HepG2 (cell line): ENCODE measurements around the gene GRIK4. TPM values are rescaled to one million over a fixed set of nuclear protein-coding genes. Genes with fewer than 3 reads are reported as not detected.

Experiments used
- ATAC-seq: fragments of 200-7000 bp; cut with Tn5 transposase; 3 replicates; pipeline ENCODE4 v1.9.1; 2020; ENCODE audit warnings: mild to moderate bottlenecking, moderate library complexity
- BruUV-seq: library from RNA; stranded (reverse); fragments of 400-500 nt; replicated peaks from 2 replicates; lab custom pipeline; 2021; lab: Mats Ljungman, UMichigan
- CTCF ChIA-PET: fragments of 300-600 bp; formaldehyde crosslinking; extraction: SDS; loops from one replicate; lab custom pipeline; 2021; ENCODE audit warnings: low total read pairs, inconsistent platforms, low intra/inter-chr PET ratio; lab: Yijun Ruan, JAX
- POLR2A ChIA-PET: fragments of 350-600 bp; sonication (Branson Sonifier 250); formaldehyde crosslinking; loops from one replicate; lab custom pipeline; 2020; ENCODE audit warnings: antibody characterized with exemption, inconsistent platforms; lab: Yijun Ruan, JAX
- DNase-seq: peaks from one replicate; pipeline ENCODE4 v3.0.0-alpha.2; 2015; ENCODE audit warnings: low spot score
- FAIRE-seq: peaks from 3 replicates; lab custom pipeline; 2011; peaks lifted over from hg19 to GRCh38; lab: Jason Lieb, UNC
- H2AFZ ChIP-seq: one replicate; pipeline ENCODE4 v1.6.1; 2011; ENCODE audit warnings: low read length, inconsistent platforms
- H3K27ac ChIP-seq: fragments of 300-600 bp; 3 replicates; pipeline ENCODE4 v1.8.0; 2011; ENCODE audit warnings: mixed run types, mild to moderate bottlenecking, mixed read lengths, low read length, inconsistent platforms; ENCODE audit not compliant: insufficient read depth; ENCODE audit errors: extremely low read length
- H3K27me3 ChIP-seq, 2 experiments: fragments of 200-600 bp in 1 of 2; 2 replicates in 1 of 2; 3 replicates in 1 of 2; pipeline versions ENCODE4 v1.6.0 to v1.8.0; 2011; ENCODE audit warnings: low read length in 2 of 2, mild to moderate bottlenecking in 2 of 2, moderate library complexity in 2 of 2, inconsistent platforms in 1 of 2; ENCODE audit not compliant: insufficient read depth in 2 of 2, control insufficient read depth in 1 of 2
- H3K36me3 ChIP-seq, 2 experiments: fragments of 200-600 bp in 1 of 2; replicated peaks in 1 of 2; 2 replicates in 1 of 2; 3 replicates in 1 of 2; pipeline versions ENCODE4 v1.5.1 to v1.8.0; 2011; ENCODE audit warnings: low read length in 2 of 2, inconsistent platforms in 1 of 2; ENCODE audit not compliant: insufficient read depth in 2 of 2, control insufficient read depth in 1 of 2
- H3K4me1 ChIP-seq: 2 replicates; pipeline ENCODE4 v1.5.1; 2012; ENCODE audit warnings: low read length, inconsistent platforms; ENCODE audit not compliant: insufficient read depth
- H3K4me2 ChIP-seq: 2 replicates; pipeline ENCODE4 v1.6.0; 2011; ENCODE audit warnings: low read depth, low read length, inconsistent platforms
- H3K4me3 ChIP-seq, 3 experiments: fragments of 200-600 bp in 1 of 3; sonication (generic), shearing (Covaris generic) in 1 of 3; replicated peaks in 1 of 3; 2 replicates each; pipeline ENCODE4 v1.5.1; 2011 to 2016; ENCODE audit warnings: low read length in 3 of 3, inconsistent platforms in 2 of 3, low read depth in 2 of 3, mild to moderate bottlenecking in 2 of 3, control low read depth in 1 of 3, mixed read lengths in 1 of 3; ENCODE audit not compliant: insufficient read depth in 1 of 3
- H3K79me2 ChIP-seq: one replicate; pipeline ENCODE4 v1.6.1; 2011; ENCODE audit warnings: low read length, inconsistent platforms; ENCODE audit not compliant: insufficient read depth
- H3K9ac ChIP-seq: 2 replicates; pipeline ENCODE4 v1.6.0; 2011; ENCODE audit warnings: mild to moderate bottlenecking, low read depth, low read length, inconsistent platforms; ENCODE audit not compliant: insufficient read depth
- H3K9me3 ChIP-seq: 2 replicates; pipeline ENCODE4 v1.5.1; 2012; ENCODE audit warnings: mild to moderate bottlenecking, low read length
- H4K20me1 ChIP-seq: 2 replicates; pipeline ENCODE4 v1.6.0; 2011; ENCODE audit warnings: inconsistent platforms, mild to moderate bottlenecking, low read length, moderate library complexity; ENCODE audit not compliant: insufficient read depth
- BCL6 ChIP-seq: IDR thresholded peaks from 2 replicates; pipeline ENCODE4 v1.6.1; 2016; ENCODE audit warnings: missing genetic modification reagents, missing compliant biosample characterization
- DNMT1 ChIP-seq: sonication (generic); formaldehyde crosslinking; IDR thresholded peaks from 2 replicates; pipeline ENCODE4 v1.5.1; 2020; ENCODE audit warnings: mild to moderate bottlenecking, missing genetic modification reagents
- MAFF ChIP-seq: IDR thresholded peaks from 2 replicates; pipeline ENCODE4 v1.6.1; 2011; ENCODE audit warnings: low read depth, low read length, improper control_type of control experiment
- MAFK ChIP-seq, 2 experiments: IDR thresholded peaks in 1 of 2; conservative IDR thresholded peaks in 1 of 2; 2 replicates each; pipeline ENCODE4 v1.6.1; 2011; ENCODE audit warnings: improper control_type of control experiment in 2 of 2, low read length in 2 of 2
- MATR3 ChIP-seq: sonication (generic); formaldehyde crosslinking; IDR thresholded peaks from 2 replicates; pipeline ENCODE4 v1.4.0; 2020; ENCODE audit warnings: missing genetic modification reagents
- NR2F2 ChIP-seq: IDR thresholded peaks from 2 replicates; pipeline ENCODE4 v1.6.1; 2012; ENCODE audit warnings: low read depth, inconsistent platforms, borderline replicate concordance
- STAG1 ChIP-seq: sonication (generic); formaldehyde crosslinking; IDR thresholded peaks from 2 replicates; pipeline ENCODE4 v1.4.0; 2020; ENCODE audit warnings: missing genetic modification reagents
- WGBS: methylation state at CpG from one replicate; pipeline ENCODE4 v1.1.6; 2017; ENCODE audit warnings: low lambda C conversion rate; 5-methylcytosine and 5-hydroxymethylcytosine counted together
- in situ Hi-C: cut with HindIII; loops from 2 replicates; pipeline ENCODE4 v1.10.0; 2017; ENCODE audit warnings: low pct_unique_long_range_greater_than_20kb; ENCODE audit not compliant: extremely low pct_ligation_motif_present
- intact Hi-C: fragments of 100-400 bp; cut with micrococcal nuclease; formaldehyde crosslinking; loops from one replicate; pipeline ENCODE4 v1.10.0; 2022; ENCODE audit not compliant: unreplicated experiment
- polyA plus RNA-seq, 8 experiments: library from polyadenylated mRNA; depleted of rRNA in 3 of 8; stranded (reverse) in 7 of 8; unstranded in 1 of 8; fragments of >200 nt; fragmentation: Illumina TruSeq in 4 of 8; extraction: Trizol in 4 of 8; gene quantifications; 2 replicates each; pipeline versions ENCODE4 v1.2.1 to v1.2.3, GENCODE V29; 2011 to 2016; ENCODE audit warnings: low read depth in 4 of 8, missing spikeins in 1 of 8, mixed read lengths in 1 of 8; ENCODE audit not compliant: insufficient read depth in 1 of 8
- total RNA-seq, 5 experiments: library from RNA; depleted of rRNA; stranded (reverse); fragments of >200 nt; fragmentation: Illumina TruSeq; extraction: Trizol; gene quantifications; 2 replicates each; pipeline ENCODE4 v1.2.3, GENCODE V29; 2016; ENCODE audit warnings: low read depth in 1 of 5
- TF ChIP-seq, protein P1 (sequence below): sonication (generic); formaldehyde crosslinking; IDR thresholded peaks from 2 replicates; pipeline ENCODE4 v1.5.0; 2020; ENCODE audit warnings: mild to moderate bottlenecking, missing genetic modification reagents, moderate library complexity
- TF ChIP-seq, protein P2 (sequence below): IDR thresholded peaks from 2 replicates; pipeline ENCODE4 v1.6.1; 2012; ENCODE audit warnings: low read depth, low read length, improper control_type of control experiment
- TF ChIP-seq, protein P3 (sequence below): sonication (generic); formaldehyde crosslinking; IDR thresholded peaks from 2 replicates; pipeline ENCODE4 v1.4.0; 2020; ENCODE audit warnings: missing genetic modification reagents

Gene GRIK4
- total and polyA plus RNA-seq, 2 of the 13 experiments (the other 11 are each of a cell fraction or from before 2014, with no cell fraction given), result 0.04 to 0.07 TPM

DNA sequence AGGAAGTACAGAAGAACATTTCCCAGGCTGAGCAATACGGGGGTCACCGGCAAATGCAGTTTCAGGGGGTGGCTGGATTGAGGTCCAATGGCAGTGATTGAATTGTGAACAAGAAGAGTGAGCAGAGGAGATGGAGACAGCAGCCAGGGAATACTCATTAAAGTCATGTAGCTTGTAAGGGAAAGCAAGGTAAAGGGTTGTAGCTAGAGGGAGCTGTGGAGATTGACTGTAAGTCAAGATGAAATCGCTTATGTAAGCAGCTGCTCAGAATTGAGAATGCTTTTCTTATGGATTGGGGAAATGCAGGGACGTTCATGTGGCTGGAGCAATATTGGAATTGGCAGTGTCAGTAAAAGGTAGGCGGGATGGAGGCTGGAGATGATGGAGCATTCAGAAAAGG lies 401.0 kb downstream of the GRIK4 start:
- Histone ChIP-seq H3K27ac (no peak overlapping the region), H4K20me1 (no peaks in the 10 kb centered on the region), H3K4me3 (no peak overlapping the region)
- ATAC-seq, result peak; percentile 56; the same call in 2 of the 3 replicates
- DNase-seq, result peak; percentile 36
- TF ChIP-seq MAFK (conservative IDR thresholded peaks at IDR 0.05 in 1 of 2, IDR thresholded peaks at IDR 0.05 in 1 of 2; ENCODE audit: low read length in 2 of 2) (peak; percentile 21 to 40; a peak in 1 of 4 replicates), STAG1 (CRISPR knock-in tag) (peak; percentile 24), MAFF (peak; percentile 33; the same call in 1 of the 2 replicates), BCL6 (CRISPR knock-in tag) (no peak), NR2F2 (no peak), MATR3 (no peak)
- TF ChIP-seq, protein P1, sequence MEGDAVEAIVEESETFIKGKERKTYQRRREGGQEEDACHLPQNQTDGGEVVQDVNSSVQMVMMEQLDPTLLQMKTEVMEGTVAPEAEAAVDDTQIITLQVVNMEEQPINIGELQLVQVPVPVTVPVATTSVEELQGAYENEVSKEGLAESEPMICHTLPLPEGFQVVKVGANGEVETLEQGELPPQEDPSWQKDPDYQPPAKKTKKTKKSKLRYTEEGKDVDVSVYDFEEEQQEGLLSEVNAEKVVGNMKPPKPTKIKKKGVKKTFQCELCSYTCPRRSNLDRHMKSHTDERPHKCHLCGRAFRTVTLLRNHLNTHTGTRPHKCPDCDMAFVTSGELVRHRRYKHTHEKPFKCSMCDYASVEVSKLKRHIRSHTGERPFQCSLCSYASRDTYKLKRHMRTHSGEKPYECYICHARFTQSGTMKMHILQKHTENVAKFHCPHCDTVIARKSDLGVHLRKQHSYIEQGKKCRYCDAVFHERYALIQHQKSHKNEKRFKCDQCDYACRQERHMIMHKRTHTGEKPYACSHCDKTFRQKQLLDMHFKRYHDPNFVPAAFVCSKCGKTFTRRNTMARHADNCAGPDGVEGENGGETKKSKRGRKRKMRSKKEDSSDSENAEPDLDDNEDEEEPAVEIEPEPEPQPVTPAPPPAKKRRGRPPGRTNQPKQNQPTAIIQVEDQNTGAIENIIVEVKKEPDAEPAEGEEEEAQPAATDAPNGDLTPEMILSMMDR (CRISPR knock-in tag), result peak; percentile 54
- TF ChIP-seq, all 625 proteins: peak for 4
- no peaks in the 10 kb centered on the region for H3K9me3 ChIP-seq
- H2AFZ ChIP-seq, result no peak overlapping the region
- H3K79me2 ChIP-seq, result no peaks in the 10 kb centered on the region
- peaks cover 23% of the 10 kb centered on the region for H3K4me1 ChIP-seq
- ChIA-PET POLR2A (no interaction called here), CTCF (interaction anchor here (1.1 kb wide), 1 partner anchor 282 kb away, joined by 3 read pairs; no protein-coding TSS in a partner anchor)
- in situ Hi-C loops, result no loop called here
- no peak overlapping the region for H3K9ac ChIP-seq
- intact Hi-C loops, result no loop called here
- H3K4me2 ChIP-seq, result no peak overlapping the region
- no TSS peak for BruUV-seq
- FAIRE-seq, result peak; percentile 48
- H3K36me3 ChIP-seq, result no peaks in the 10 kb centered on the region
- WGBS, result 13% methylated on average over 5 of the region's 5 CpGs
- H3K27me3 ChIP-seq, result peaks cover 0 to 1% of the 10 kb centered on the region in 2 experiments; a peak in 1 of 5 replicates

DNA sequence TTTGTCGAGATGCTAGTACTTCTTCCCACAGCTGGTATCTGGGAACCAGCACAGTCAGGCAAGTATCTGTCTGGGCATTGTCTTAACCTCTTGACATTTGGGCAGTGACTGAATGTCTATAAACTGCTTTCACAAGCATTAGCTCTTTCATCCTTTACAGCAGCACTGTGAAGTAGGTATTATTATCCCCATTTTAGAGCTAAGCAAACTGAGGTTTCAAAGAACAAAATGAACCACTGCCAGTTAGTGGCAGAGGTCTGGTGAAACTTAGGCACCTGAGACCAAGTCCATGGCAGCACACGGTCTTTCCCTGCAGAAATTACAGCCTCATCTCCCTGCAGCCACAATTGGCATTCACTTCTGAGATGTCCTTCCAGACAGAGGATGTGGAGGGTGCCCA lies 401.4 kb downstream of the GRIK4 start:
- H3K79me2 ChIP-seq, result no peaks in the 10 kb centered on the region
- peaks cover 0 to 1% of the 10 kb centered on the region in 2 experiments; a peak in 1 of 5 replicates for H3K27me3 ChIP-seq
- intact Hi-C loops (no loop called here), in situ Hi-C loops (no loop called here)
- BruUV-seq, result no TSS peak
- H2AFZ ChIP-seq, result no peak overlapping the region
- no peaks in the 10 kb centered on the region for H3K36me3 ChIP-seq
- no peak overlapping the region for H3K4me2 ChIP-seq
- WGBS, result 20% methylated on average over 2 of the region's 2 CpGs
- H3K4me3 ChIP-seq, result no peak overlapping the region
- H3K9me3 ChIP-seq, result no peaks in the 10 kb centered on the region
- H3K4me1 ChIP-seq, result peaks cover 21% of the 10 kb centered on the region
- no peak overlapping the region for H3K9ac ChIP-seq
- no peaks in the 10 kb centered on the region for H4K20me1 ChIP-seq
- H3K27ac ChIP-seq, result no peak overlapping the region
- ATAC-seq, result no peak
- CTCF ChIA-PET, result interaction anchor here (1.1 kb wide), 1 partner anchor 282 kb away, joined by 3 read pairs; no protein-coding TSS in a partner anchor
- POLR2A ChIA-PET, result no interaction called here
- no peak for FAIRE-seq
- no peak for DNase-seq
- TF ChIP-seq, protein P2, sequence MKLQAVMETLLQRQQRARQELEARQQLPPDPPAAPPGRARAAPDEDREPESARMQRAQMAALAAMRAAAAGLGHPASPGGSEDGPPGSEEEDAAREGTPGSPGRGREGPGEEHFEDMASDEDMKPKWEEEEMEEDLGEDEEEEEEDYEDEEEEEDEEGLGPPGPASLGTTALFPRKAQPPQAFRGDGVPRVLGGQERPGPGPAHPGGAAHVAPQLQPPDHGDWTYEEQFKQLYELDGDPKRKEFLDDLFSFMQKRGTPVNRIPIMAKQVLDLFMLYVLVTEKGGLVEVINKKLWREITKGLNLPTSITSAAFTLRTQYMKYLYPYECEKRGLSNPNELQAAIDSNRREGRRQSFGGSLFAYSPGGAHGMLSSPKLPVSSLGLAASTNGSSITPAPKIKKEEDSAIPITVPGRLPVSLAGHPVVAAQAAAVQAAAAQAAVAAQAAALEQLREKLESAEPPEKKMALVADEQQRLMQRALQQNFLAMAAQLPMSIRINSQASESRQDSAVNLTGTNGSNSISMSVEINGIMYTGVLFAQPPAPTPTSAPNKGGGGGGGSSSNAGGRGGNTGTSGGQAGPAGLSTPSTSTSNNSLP, result no peak
- no peak for TF ChIP-seq DNMT1
- TF ChIP-seq, protein P3, sequence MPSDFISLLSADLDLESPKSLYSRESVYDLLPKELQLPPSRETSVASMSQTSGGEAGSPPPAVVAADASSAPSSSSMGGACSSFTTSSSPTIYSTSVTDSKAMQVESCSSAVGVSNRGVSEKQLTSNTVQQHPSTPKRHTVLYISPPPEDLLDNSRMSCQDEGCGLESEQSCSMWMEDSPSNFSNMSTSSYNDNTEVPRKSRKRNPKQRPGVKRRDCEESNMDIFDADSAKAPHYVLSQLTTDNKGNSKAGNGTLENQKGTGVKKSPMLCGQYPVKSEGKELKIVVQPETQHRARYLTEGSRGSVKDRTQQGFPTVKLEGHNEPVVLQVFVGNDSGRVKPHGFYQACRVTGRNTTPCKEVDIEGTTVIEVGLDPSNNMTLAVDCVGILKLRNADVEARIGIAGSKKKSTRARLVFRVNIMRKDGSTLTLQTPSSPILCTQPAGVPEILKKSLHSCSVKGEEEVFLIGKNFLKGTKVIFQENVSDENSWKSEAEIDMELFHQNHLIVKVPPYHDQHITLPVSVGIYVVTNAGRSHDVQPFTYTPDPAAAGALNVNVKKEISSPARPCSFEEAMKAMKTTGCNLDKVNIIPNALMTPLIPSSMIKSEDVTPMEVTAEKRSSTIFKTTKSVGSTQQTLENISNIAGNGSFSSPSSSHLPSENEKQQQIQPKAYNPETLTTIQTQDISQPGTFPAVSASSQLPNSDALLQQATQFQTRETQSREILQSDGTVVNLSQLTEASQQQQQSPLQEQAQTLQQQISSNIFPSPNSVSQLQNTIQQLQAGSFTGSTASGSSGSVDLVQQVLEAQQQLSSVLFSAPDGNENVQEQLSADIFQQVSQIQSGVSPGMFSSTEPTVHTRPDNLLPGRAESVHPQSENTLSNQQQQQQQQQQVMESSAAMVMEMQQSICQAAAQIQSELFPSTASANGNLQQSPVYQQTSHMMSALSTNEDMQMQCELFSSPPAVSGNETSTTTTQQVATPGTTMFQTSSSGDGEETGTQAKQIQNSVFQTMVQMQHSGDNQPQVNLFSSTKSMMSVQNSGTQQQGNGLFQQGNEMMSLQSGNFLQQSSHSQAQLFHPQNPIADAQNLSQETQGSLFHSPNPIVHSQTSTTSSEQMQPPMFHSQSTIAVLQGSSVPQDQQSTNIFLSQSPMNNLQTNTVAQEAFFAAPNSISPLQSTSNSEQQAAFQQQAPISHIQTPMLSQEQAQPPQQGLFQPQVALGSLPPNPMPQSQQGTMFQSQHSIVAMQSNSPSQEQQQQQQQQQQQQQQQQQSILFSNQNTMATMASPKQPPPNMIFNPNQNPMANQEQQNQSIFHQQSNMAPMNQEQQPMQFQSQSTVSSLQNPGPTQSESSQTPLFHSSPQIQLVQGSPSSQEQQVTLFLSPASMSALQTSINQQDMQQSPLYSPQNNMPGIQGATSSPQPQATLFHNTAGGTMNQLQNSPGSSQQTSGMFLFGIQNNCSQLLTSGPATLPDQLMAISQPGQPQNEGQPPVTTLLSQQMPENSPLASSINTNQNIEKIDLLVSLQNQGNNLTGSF (CRISPR knock-in tag), result no peak
